Glomerular endothelial cell (primary cell): ENCODE measurements around the gene HOMER3. TPM values are rescaled to one million over a fixed set of nuclear protein-coding genes. Genes with fewer than 3 reads are reported as not detected.

Source experiments
- DNase-seq: peaks from one replicate; pipeline ENCODE4 v3.0.0-alpha.2; 2011; ENCODE audit warnings: low read depth, low spot score; ENCODE audit errors: extremely low read depth
- total RNA-seq: library from RNA; depleted of rRNA; stranded (reverse); fragments of >200 nt; gene quantifications from 2 replicates; pipeline ENCODE4 v1.2.3, GENCODE V29; 2015

The HOMER3 gene
- total RNA-seq, 1 donor from 2014 or later: 518 TPM

GRCh38 chr19:18889949-18890745 is 50.9 kb downstream of the HOMER3 start:
- no peak for DNase-seq

- no peak for DNase-seq
These were observed 54.0 kb downstream of the HOMER3 start for GRCh38 chr19:18886972-18887371.

GRCh38 chr19:18883526-18884304 is 57.3 kb downstream of the HOMER3 start:
- no peak for DNase-seq

GRCh38 chr19:18881491-18881890 is 59.5 kb downstream of the HOMER3 start:
- DNase-seq: no peak

GRCh38 chr19:18879579-18880373 is 61.2 kb downstream of the HOMER3 start:
- no peak for DNase-seq

Other genes with a start within 250 kb of the HOMER3 start
- gene COMP, start 149.9 kb downstream of the HOMER3 start, total RNA-seq: not detected in 2 replicates
- 65.9 and 90.6 TPM in 2 replicates for gene UPF1, start 109.3 kb downstream of the HOMER3 start, total RNA-seq
- gene CERS1, start 45.1 kb downstream of the HOMER3 start, total RNA-seq: 10.9 and 12.3 TPM in 2 replicates
- 311 and 365 TPM in 2 replicates for gene COPE, start 21.8 kb downstream of the HOMER3 start, total RNA-seq
- 46.3 and 56.3 TPM in 2 replicates for gene DDX49, start 21.5 kb downstream of the HOMER3 start, total RNA-seq
- 34.8 and 38.9 TPM in 2 replicates for gene SUGP2, start 92.3 kb upstream of the HOMER3 start, total RNA-seq
- 40.0 and 41.1 TPM in 2 replicates for gene ARMC6, start 92.4 kb upstream of the HOMER3 start, total RNA-seq
- gene SLC25A42, start 122.8 kb upstream of the HOMER3 start, total RNA-seq: 6.1 and 6.8 TPM in 2 replicates
- 22.0 and 22.6 TPM in 2 replicates for gene TMEM161A, start 197.3 kb upstream of the HOMER3 start, total RNA-seq
- not detected in 2 replicates for gene MEF2B, start 229.0 kb upstream of the HOMER3 start, total RNA-seq